ENCODE results near the gene ADRA2A.

ADRA2A gene

DNA sequence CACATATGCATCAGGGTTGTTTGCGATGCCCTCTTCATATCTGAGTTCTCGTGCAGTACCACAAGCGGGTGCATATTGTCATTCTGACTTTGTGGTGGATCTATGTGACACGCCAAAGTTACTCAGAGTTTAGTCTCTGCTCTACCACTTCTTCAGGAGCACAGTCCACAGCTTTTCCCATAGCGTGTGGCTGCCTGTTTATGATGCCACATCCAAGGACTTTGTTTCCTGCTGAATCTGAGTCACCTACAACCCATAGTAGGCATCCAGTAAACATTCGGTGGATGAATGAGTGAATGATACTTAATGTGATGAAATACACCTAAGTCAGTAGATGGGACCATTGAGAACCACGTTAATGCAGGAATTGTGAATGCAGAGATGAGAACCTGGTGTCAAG, 15.0 kb downstream of the ADRA2A start:
- no peak for TF ChIP-seq ZFX (IDR thresholded peaks at IDR 0.05)
- no peak for TF ChIP-seq CTCF (conservative IDR thresholded peaks at IDR 0.05)
- no peak overlapping the region for H3K27ac ChIP-seq

DNA sequence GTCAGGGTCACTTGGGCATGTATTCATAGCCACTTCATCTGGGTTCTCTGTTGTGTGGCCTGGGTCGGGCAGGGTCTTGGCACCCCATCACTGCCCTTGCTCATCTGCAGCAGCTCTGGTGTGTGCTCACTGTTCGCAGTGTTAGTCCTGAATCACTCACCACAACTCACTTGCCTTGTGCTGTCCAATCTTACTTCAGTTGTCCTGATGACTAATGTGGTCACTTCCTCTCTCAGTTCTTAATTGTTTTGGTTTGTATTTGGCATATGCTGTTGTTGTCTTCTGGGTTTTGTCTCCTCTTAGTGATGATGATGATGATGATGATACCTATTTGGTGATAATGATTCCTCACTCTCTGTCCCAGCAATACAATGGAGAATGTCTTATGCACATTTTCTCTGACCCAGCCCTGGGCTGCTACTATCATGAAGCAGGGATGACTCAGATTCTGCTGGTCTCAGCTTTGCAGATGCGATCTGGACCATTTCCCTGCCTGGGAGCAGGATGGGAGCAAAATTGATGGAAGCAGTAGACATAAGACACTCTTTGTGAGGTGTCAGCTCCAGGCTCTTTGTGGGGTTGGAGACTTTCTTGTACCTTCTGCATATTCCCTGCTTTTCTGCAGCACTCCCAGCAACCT, 17.0 kb downstream of the ADRA2A start:
- TF ChIP-seq CTCF (conservative IDR thresholded peaks at IDR 0.05) (no peak), ZFX (IDR thresholded peaks at IDR 0.05) (no peak)
- H3K27ac ChIP-seq, result no peak overlapping the region

GRCh38 chr10:111098679-111099437, 22.0 kb downstream of the ADRA2A start:
- TF ChIP-seq CTCF (conservative IDR thresholded peaks at IDR 0.05) (no peak), ZFX (IDR thresholded peaks at IDR 0.05) (no peak)
- no peak overlapping the region for H3K27ac ChIP-seq

DNA sequence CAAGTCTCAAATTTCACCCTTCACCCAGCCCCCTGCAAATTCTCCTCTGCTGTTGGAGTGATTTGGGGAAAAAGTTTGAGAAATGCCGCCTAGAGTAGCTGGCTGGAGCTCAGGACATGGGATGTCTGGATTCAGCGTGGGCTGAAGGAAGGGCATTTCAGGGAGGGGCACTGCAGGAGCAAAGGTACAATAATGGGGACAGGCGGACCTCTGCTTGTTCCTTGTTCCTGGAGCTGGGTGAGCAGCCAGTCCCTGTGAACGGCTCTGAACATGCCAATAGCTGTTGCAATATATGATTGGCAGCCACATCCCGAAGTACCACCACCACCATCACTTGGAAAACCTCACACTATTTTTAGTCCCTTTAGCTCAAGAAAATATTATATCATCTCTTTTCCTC, 23.4 kb downstream of the ADRA2A start:
- no peak overlapping the region for H3K27ac ChIP-seq

DNA sequence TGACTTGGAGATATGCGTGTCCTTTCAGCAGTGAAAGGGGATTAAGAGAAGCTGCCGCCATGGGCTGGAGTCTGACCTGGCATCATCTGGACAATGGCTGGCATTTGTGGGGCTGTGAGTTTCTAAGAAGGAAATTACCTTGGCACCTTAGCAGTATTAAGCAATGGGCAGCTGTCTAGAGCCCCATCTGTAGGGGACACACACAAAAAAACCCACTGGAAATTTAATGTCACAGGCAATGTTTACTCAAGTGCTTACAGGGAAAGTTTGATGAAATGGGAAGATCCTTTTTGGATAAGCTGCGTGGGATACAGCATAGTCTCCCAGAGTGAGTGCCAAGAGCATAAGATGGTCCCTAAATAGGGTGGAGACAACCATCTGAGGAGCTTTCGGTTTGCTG, 25.0 kb downstream of the ADRA2A start:
- no peak overlapping the region for H3K27ac ChIP-seq
- TF ChIP-seq ZFX (IDR thresholded peaks at IDR 0.05), result no peak
- TF ChIP-seq CTCF (conservative IDR thresholded peaks at IDR 0.05), result no peak

More for the DNA sequence above, 23.4 kb downstream of the ADRA2A start:
- no peak for TF ChIP-seq ZFX (IDR thresholded peaks at IDR 0.05)
- no peak for TF ChIP-seq CTCF (conservative IDR thresholded peaks at IDR 0.05)

DNA sequence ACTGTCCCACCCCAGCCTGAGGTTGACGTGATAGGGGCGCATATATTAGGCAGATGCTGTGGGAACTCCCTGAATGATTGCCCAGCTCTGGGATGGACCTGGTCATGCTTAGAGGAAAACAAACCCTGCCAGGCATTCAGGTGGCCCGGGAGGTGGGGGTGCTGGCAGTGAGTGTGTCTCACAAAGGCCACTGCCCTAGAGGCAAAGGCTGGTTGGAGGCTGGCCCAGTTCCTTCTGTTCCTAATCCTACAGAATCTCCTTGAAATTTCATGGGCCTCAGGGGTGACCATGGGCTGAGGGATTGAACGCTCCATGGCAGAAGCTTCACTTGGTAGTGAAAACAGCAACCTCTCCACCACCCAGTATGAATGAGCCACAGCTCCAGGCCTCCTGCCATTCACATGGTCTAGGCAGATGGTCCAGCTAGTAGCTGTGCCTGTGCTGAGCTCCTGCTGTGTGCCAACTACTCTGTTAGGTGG, 25.6 kb downstream of the ADRA2A start:
- no peak overlapping the region for H3K27ac ChIP-seq
- TF ChIP-seq ZFX (IDR thresholded peaks at IDR 0.05) (no peak), CTCF (conservative IDR thresholded peaks at IDR 0.05) (no peak)

- TF ChIP-seq ZFX (IDR thresholded peaks at IDR 0.05) (no peak), CTCF (conservative IDR thresholded peaks at IDR 0.05) (no peak)
- no peak overlapping the region for H3K27ac ChIP-seq
These were observed 26.5 kb downstream of the ADRA2A start for GRCh38 chr10:111103196-111103840.

Measured in C4-2B (cell line).